Activated CD8-positive, alpha-beta memory T cell treated with anti-CD3 and anti-CD28 coated beads, Interleukin-2, amount 50 U/mL, for 48 hours (primary cell): Measurements from ENCODE around the gene IPO8.
"Not testable (repeated sequence)": the region's sequence is repeated elsewhere in the genome, so short reads cannot be mapped to it uniquely, and the experiment has no call there.

Experiments
- DNase-seq: peaks from one replicate; pipeline ENCODE4 v3.0.0-alpha.2; 2020

Gene IPO8

GRCh38 chr12:30687265-30687986 lies 8.2 kb downstream of the IPO8 start:
- no peak for DNase-seq

- DNase-seq = no peak
Measured at GRCh38 chr12:30679241-30679640, 16.4 kb downstream of the IPO8 start.

- DNase-seq = no peak
Measured at GRCh38 chr12:30678221-30678620, 17.4 kb downstream of the IPO8 start.

GRCh38 chr12:30661210-30661609 lies 34.5 kb downstream of the IPO8 start:
- no peak for DNase-seq

GRCh38 chr12:30652034-30652696 lies 43.5 kb downstream of the IPO8 start:
- DNase-seq = no peak

- DNase-seq = no peak
Measured at GRCh38 chr12:30646821-30647220, 48.8 kb downstream of the IPO8 start.

GRCh38 chr12:30643366-30643765 lies 52.3 kb downstream of the IPO8 start:
- no peak for DNase-seq

- DNase-seq = no peak
Measured at GRCh38 chr12:30640392-30640791, 55.3 kb downstream of the IPO8 start.

- DNase-seq = no peak
Measured at GRCh38 chr12:30635385-30635784, 60.3 kb downstream of the IPO8 start.

GRCh38 chr12:30631740-30632139 lies 63.9 kb downstream of the IPO8 start:
- DNase-seq = no peak

- DNase-seq = no peak
Measured at GRCh38 chr12:30630979-30631285, 64.7 kb downstream of the IPO8 start.

GRCh38 chr12:30630076-30630978 lies 65.3 kb downstream of the IPO8 start:
- no peak for DNase-seq

GRCh38 chr12:30626847-30627246 lies 68.8 kb downstream of the IPO8 start:
- DNase-seq = no peak

GRCh38 chr12:30624009-30624408 lies 71.7 kb downstream of the IPO8 start:
- DNase-seq = no peak

GRCh38 chr12:30622509-30622908 lies 73.2 kb downstream of the IPO8 start:
- DNase-seq = no peak

GRCh38 chr12:30621663-30622241 lies 73.9 kb downstream of the IPO8 start:
- not testable (repeated sequence) for DNase-seq

GRCh38 chr12:30617346-30618016 lies 78.2 kb downstream of the IPO8 start:
- DNase-seq = no peak

- no peak for DNase-seq
Measured at GRCh38 chr12:30614031-30614430, 81.6 kb downstream of the IPO8 start.

GRCh38 chr12:30613119-30613830 lies 82.4 kb downstream of the IPO8 start:
- DNase-seq = no peak

GRCh38 chr12:30610718-30611117 lies 85.0 kb downstream of the IPO8 start:
- DNase-seq = no peak

- DNase-seq = not testable (repeated sequence)
Measured at GRCh38 chr12:30609819-30610218, 85.8 kb downstream of the IPO8 start.

GRCh38 chr12:30604302-30604701 lies 91.4 kb downstream of the IPO8 start:
- DNase-seq = not testable (repeated sequence)
